Upper lobe of left lung (tissue), 4 donors: ENCODE measurements around the gene SELENOM.

Source experiments
- EP300 ChIP-seq, 4 donors: sonication (generic); formaldehyde crosslinking; IDR thresholded peaks; one replicate each; pipeline ENCODE4 v1.5.1; 2017; ENCODE audit warnings: antibody characterized with exemption in 4 of 4, control low read depth in 2 of 4
- POLR2A ChIP-seq, 4 donors: fragments of 450-650 bp; IDR thresholded peaks; one replicate each; pipeline ENCODE4 v1.5.1; 2016 to 2017; ENCODE audit warnings: antibody characterized with exemption in 4 of 4, mild to moderate bottlenecking in 2 of 4
- POLR2AphosphoS5 ChIP-seq, 2 donors: sonication (generic); formaldehyde crosslinking; IDR thresholded peaks; one replicate each; pipeline ENCODE4 v1.5.1; 2017; ENCODE audit warnings: antibody characterized with exemption in 2 of 2
- TF ChIP-seq, protein P1 (sequence below), 6 experiments: fragments of 450-650 bp in 4 of 6; fragments of 200-600 bp in 2 of 6; sonication (generic) in 2 of 6; IDR thresholded peaks; one replicate each; pipeline ENCODE4 v1.5.1; 2016 to 2019; ENCODE audit warnings: antibody characterized with exemption in 6 of 6

DNA sequence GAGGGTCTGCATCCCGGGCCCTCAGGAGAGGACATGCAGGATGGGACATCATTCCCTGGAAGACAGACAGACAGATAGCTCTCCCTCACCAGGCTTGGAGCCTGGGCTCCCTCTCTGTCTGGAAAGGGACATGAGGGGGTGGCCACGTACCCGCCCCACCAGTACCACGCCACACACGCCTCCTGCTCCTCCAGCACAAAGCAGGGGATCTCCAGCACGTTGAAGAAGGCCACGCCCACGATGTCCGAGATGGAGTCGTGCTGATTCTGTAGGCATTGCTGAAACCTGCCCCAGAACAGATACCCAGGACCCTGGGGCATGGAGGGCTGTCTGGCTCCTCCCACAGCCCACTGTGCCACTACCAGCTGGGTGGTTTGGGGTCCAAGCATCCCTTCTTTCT is 30.8 kb upstream of the SELENOM start:
- TF ChIP-seq POLR2A (IDR thresholded peaks at IDR 0.05) (no peak), EP300 (IDR thresholded peaks at IDR 0.05) (no peak), POLR2AphosphoS5 (IDR thresholded peaks at IDR 0.05) (no peak)
- TF ChIP-seq, protein P1, sequence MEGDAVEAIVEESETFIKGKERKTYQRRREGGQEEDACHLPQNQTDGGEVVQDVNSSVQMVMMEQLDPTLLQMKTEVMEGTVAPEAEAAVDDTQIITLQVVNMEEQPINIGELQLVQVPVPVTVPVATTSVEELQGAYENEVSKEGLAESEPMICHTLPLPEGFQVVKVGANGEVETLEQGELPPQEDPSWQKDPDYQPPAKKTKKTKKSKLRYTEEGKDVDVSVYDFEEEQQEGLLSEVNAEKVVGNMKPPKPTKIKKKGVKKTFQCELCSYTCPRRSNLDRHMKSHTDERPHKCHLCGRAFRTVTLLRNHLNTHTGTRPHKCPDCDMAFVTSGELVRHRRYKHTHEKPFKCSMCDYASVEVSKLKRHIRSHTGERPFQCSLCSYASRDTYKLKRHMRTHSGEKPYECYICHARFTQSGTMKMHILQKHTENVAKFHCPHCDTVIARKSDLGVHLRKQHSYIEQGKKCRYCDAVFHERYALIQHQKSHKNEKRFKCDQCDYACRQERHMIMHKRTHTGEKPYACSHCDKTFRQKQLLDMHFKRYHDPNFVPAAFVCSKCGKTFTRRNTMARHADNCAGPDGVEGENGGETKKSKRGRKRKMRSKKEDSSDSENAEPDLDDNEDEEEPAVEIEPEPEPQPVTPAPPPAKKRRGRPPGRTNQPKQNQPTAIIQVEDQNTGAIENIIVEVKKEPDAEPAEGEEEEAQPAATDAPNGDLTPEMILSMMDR (IDR thresholded peaks at IDR 0.05) = no peak
